HepG2 (cell line): ENCODE measurements around the gene ADGRB2. TPM values are rescaled to one million over a fixed set of nuclear protein-coding genes. Genes with fewer than 3 reads are reported as not detected.

Source experiments
- ATAC-seq: fragments of 200-7000 bp; cut with Tn5 transposase; 3 replicates; pipeline ENCODE4 v1.9.1; 2020; ENCODE audit warnings: mild to moderate bottlenecking, moderate library complexity
- BruUV-seq: library from RNA; stranded (reverse); fragments of 400-500 nt; replicated peaks from 2 replicates; lab custom pipeline; 2021; lab: Mats Ljungman, UMichigan
- CTCF ChIA-PET: fragments of 300-600 bp; formaldehyde crosslinking; extraction: SDS; loops from one replicate; lab custom pipeline; 2021; ENCODE audit warnings: low total read pairs, inconsistent platforms, low intra/inter-chr PET ratio; lab: Yijun Ruan, JAX
- POLR2A ChIA-PET: fragments of 350-600 bp; sonication (Branson Sonifier 250); formaldehyde crosslinking; loops from one replicate; lab custom pipeline; 2020; ENCODE audit warnings: antibody characterized with exemption, inconsistent platforms; lab: Yijun Ruan, JAX
- DNase-seq: peaks from one replicate; pipeline ENCODE4 v3.0.0-alpha.2; 2015; ENCODE audit warnings: low spot score
- FAIRE-seq: peaks from 3 replicates; lab custom pipeline; 2011; peaks lifted over from hg19 to GRCh38; lab: Jason Lieb, UNC
- H2AFZ ChIP-seq: one replicate; pipeline ENCODE4 v1.6.1; 2011; ENCODE audit warnings: low read length, inconsistent platforms
- H3K27ac ChIP-seq: fragments of 300-600 bp; 3 replicates; pipeline ENCODE4 v1.8.0; 2011; ENCODE audit warnings: mixed run types, mild to moderate bottlenecking, mixed read lengths, low read length, inconsistent platforms; ENCODE audit not compliant: insufficient read depth; ENCODE audit errors: extremely low read length
- H3K27me3 ChIP-seq, 2 experiments: fragments of 200-600 bp in 1 of 2; 2 replicates in 1 of 2; 3 replicates in 1 of 2; pipeline versions ENCODE4 v1.6.0 to v1.8.0; 2011; ENCODE audit warnings: low read length in 2 of 2, mild to moderate bottlenecking in 2 of 2, moderate library complexity in 2 of 2, inconsistent platforms in 1 of 2; ENCODE audit not compliant: insufficient read depth in 2 of 2, control insufficient read depth in 1 of 2
- H3K36me3 ChIP-seq, 2 experiments: fragments of 200-600 bp in 1 of 2; replicated peaks in 1 of 2; 2 replicates in 1 of 2; 3 replicates in 1 of 2; pipeline versions ENCODE4 v1.5.1 to v1.8.0; 2011; ENCODE audit warnings: low read length in 2 of 2, inconsistent platforms in 1 of 2; ENCODE audit not compliant: insufficient read depth in 2 of 2, control insufficient read depth in 1 of 2
- H3K4me1 ChIP-seq: 2 replicates; pipeline ENCODE4 v1.5.1; 2012; ENCODE audit warnings: low read length, inconsistent platforms; ENCODE audit not compliant: insufficient read depth
- H3K4me2 ChIP-seq: 2 replicates; pipeline ENCODE4 v1.6.0; 2011; ENCODE audit warnings: low read depth, low read length, inconsistent platforms
- H3K4me3 ChIP-seq, 3 experiments: fragments of 200-600 bp in 1 of 3; sonication (generic), shearing (Covaris generic) in 1 of 3; replicated peaks in 1 of 3; 2 replicates each; pipeline ENCODE4 v1.5.1; 2011 to 2016; ENCODE audit warnings: low read length in 3 of 3, inconsistent platforms in 2 of 3, low read depth in 2 of 3, mild to moderate bottlenecking in 2 of 3, control low read depth in 1 of 3, mixed read lengths in 1 of 3; ENCODE audit not compliant: insufficient read depth in 1 of 3
- H3K79me2 ChIP-seq: one replicate; pipeline ENCODE4 v1.6.1; 2011; ENCODE audit warnings: low read length, inconsistent platforms; ENCODE audit not compliant: insufficient read depth
- H3K9ac ChIP-seq: 2 replicates; pipeline ENCODE4 v1.6.0; 2011; ENCODE audit warnings: mild to moderate bottlenecking, low read depth, low read length, inconsistent platforms; ENCODE audit not compliant: insufficient read depth
- H3K9me3 ChIP-seq: 2 replicates; pipeline ENCODE4 v1.5.1; 2012; ENCODE audit warnings: mild to moderate bottlenecking, low read length
- H4K20me1 ChIP-seq: 2 replicates; pipeline ENCODE4 v1.6.0; 2011; ENCODE audit warnings: inconsistent platforms, mild to moderate bottlenecking, low read length, moderate library complexity; ENCODE audit not compliant: insufficient read depth
- GRHL1 ChIP-seq: sonication (generic); formaldehyde crosslinking; conservative IDR thresholded peaks from 2 replicates; pipeline ENCODE4 v1.8.0; 2022; ENCODE audit warnings: missing genetic modification reagents
- HOXA9 ChIP-seq: sonication (generic); formaldehyde crosslinking; IDR thresholded peaks from 2 replicates; pipeline ENCODE4 v1.8.1; 2022; ENCODE audit warnings: missing genetic modification reagents, mild to moderate bottlenecking, moderate library complexity, borderline replicate concordance
- MXD3 ChIP-seq: IDR thresholded peaks from 2 replicates; pipeline ENCODE4 v1.6.1; 2016; ENCODE audit warnings: mild to moderate bottlenecking, missing biosample characterization, missing genetic modification reagents
- RBFOX2 ChIP-seq: fragments of 200-400 bp; formaldehyde crosslinking; IDR thresholded peaks from 2 replicates; pipeline ENCODE4 v1.6.1; 2017; ENCODE audit warnings: low read depth, mild to moderate bottlenecking, low read length
- SIN3A ChIP-seq: IDR thresholded peaks from 2 replicates; pipeline ENCODE4 v1.6.1; 2011; ENCODE audit warnings: low read depth, mild to moderate bottlenecking, control low read depth, low read length, borderline replicate concordance
- SNAPC4 ChIP-seq: sonication (generic); formaldehyde crosslinking; IDR thresholded peaks from 2 replicates; pipeline ENCODE4 v1.4.0; 2020; ENCODE audit warnings: mild to moderate bottlenecking, missing genetic modification reagents
- ZBTB42 ChIP-seq: sonication (generic); formaldehyde crosslinking; IDR thresholded peaks from 2 replicates; pipeline ENCODE4 v1.5.0; 2020; ENCODE audit warnings: mild to moderate bottlenecking, missing genetic modification reagents
- ZFP90 ChIP-seq: sonication (generic); formaldehyde crosslinking; IDR thresholded peaks from 2 replicates; pipeline ENCODE4 v1.8.0; 2022; ENCODE audit warnings: missing genetic modification reagents, mild to moderate bottlenecking, inconsistent platforms, borderline replicate concordance
- ZFP91 ChIP-seq: sonication (generic); formaldehyde crosslinking; IDR thresholded peaks from 2 replicates; pipeline ENCODE4 v1.9.0; 2022; ENCODE audit warnings: missing genetic modification reagents, mild to moderate bottlenecking, borderline replicate concordance
- ZNF414 ChIP-seq: sonication (generic); formaldehyde crosslinking; IDR thresholded peaks from 2 replicates; pipeline ENCODE4 v1.5.0; 2020; ENCODE audit warnings: missing genetic modification reagents
- WGBS: methylation state at CpG from one replicate; pipeline ENCODE4 v1.1.6; 2017; ENCODE audit warnings: low lambda C conversion rate; 5-methylcytosine and 5-hydroxymethylcytosine counted together
- in situ Hi-C: cut with HindIII; loops from 2 replicates; pipeline ENCODE4 v1.10.0; 2017; ENCODE audit warnings: low pct_unique_long_range_greater_than_20kb; ENCODE audit not compliant: extremely low pct_ligation_motif_present
- intact Hi-C: fragments of 100-400 bp; cut with micrococcal nuclease; formaldehyde crosslinking; loops from one replicate; pipeline ENCODE4 v1.10.0; 2022; ENCODE audit not compliant: unreplicated experiment
- polyA plus RNA-seq, 8 experiments: library from polyadenylated mRNA; depleted of rRNA in 3 of 8; stranded (reverse) in 7 of 8; unstranded in 1 of 8; fragments of >200 nt; fragmentation: Illumina TruSeq in 4 of 8; extraction: Trizol in 4 of 8; gene quantifications; 2 replicates each; pipeline versions ENCODE4 v1.2.1 to v1.2.3, GENCODE V29; 2011 to 2016; ENCODE audit warnings: low read depth in 4 of 8, missing spikeins in 1 of 8, mixed read lengths in 1 of 8; ENCODE audit not compliant: insufficient read depth in 1 of 8
- total RNA-seq, 5 experiments: library from RNA; depleted of rRNA; stranded (reverse); fragments of >200 nt; fragmentation: Illumina TruSeq; extraction: Trizol; gene quantifications; 2 replicates each; pipeline ENCODE4 v1.2.3, GENCODE V29; 2016; ENCODE audit warnings: low read depth in 1 of 5

ADGRB2 gene
- total and polyA plus RNA-seq, 2 of the 13 experiments (the other 11 are each of a cell fraction or from before 2014, with no cell fraction given): 0.03 to 0.09 TPM

GRCh38 chr1:31703431-31704270, 60.5 kb downstream of the ADGRB2 start, which contains the start of gene COL16A1:
COL16A1 (minus strand) TSS chr1:31704017; CDS start chr1:31702193, 1,824 bp downstream.
- Histone ChIP-seq H3K79me2 (no peaks in the 10 kb centered on the region), H2AFZ (peak within 1 kb of the TSS; percentile 58), H3K4me3 (peak within 1 kb of the TSS; percentile 54 to 69 (median 59)), H3K27ac (peak within 1 kb of the TSS; percentile 57), H3K9me3 (no peaks in the 10 kb centered on the region), H3K4me1 (peaks cover 68% of the 10 kb centered on the region), H3K9ac (peak within 1 kb of the TSS; percentile 59), H3K27me3 (peaks cover 2 to 10% of the 10 kb centered on the region in 2 experiments; a peak in 3 of 5 replicates), H3K4me2 (peak within 1 kb of the TSS; percentile 96), H4K20me1 (no peaks in the 10 kb centered on the region), H3K36me3 (no peaks in the 10 kb centered on the region)
- ChIA-PET POLR2A (interaction anchor here (0.9 to 2.9 kb wide), 12 partner anchors 9 to 260 kb away, joined by 3 to 73 read pairs (median 5); partner anchors contain the start of gene PEF1), CTCF (no interaction called here)
- in situ Hi-C loops (loop anchor here (5.0 kb wide), 1 partner anchor 36 kb away; no protein-coding TSS in a partner anchor), intact Hi-C loops (no loop called here)
- WGBS: 74% methylated on average over 5 of the region's 40 CpGs
- no TSS peak for BruUV-seq
- no peak for FAIRE-seq
- ATAC-seq: peak; percentile 50
- no peak for DNase-seq
- TF ChIP-seq SNAPC4 (CRISPR knock-in tag): no peak
- TF ChIP-seq MXD3 (CRISPR knock-in tag): 0 out of 2 replicates have a peak, but pooled peaks have one; percentile 27
- 0 out of 2 replicates have a peak, but pooled peaks have one; percentile 41 for TF ChIP-seq ZBTB42
- no peak for TF ChIP-seq SIN3A
- no peak for TF ChIP-seq GRHL1
- peak; percentile 50; the same call in 1 of the 2 replicates for TF ChIP-seq RBFOX2
- peak; percentile 70; the same call in 1 of the 2 replicates for TF ChIP-seq ZFP91 (CRISPR knock-in tag)
- no peak for TF ChIP-seq HOXA9 (CRISPR knock-in tag)
- no peak for TF ChIP-seq ZNF414 (CRISPR knock-in tag)
- no peak for TF ChIP-seq ZFP90 (CRISPR knock-in tag)
